Prostate gland (tissue), 2 donors: ENCODE data around the gene CHCHD6.

Experiments used
- POLR2A ChIP-seq: fragments of 450-650 bp; IDR thresholded peaks from one replicate; pipeline ENCODE4 v1.6.1; 2016; ENCODE audit warnings: antibody characterized with exemption, mild to moderate bottlenecking
- TF ChIP-seq, protein P1 (sequence below), 4 experiments: fragments of 200-600 bp in 2 of 4; fragments of 450-650 bp in 2 of 4; sonication (generic) in 2 of 4; IDR thresholded peaks; 1 replicate in 3 of 4; 2 replicates in 1 of 4; pipeline ENCODE4 v1.5.1; 2016 to 2019; ENCODE audit warnings: antibody characterized with exemption in 4 of 4, mild to moderate bottlenecking in 2 of 4, moderate library complexity in 2 of 4

DNA sequence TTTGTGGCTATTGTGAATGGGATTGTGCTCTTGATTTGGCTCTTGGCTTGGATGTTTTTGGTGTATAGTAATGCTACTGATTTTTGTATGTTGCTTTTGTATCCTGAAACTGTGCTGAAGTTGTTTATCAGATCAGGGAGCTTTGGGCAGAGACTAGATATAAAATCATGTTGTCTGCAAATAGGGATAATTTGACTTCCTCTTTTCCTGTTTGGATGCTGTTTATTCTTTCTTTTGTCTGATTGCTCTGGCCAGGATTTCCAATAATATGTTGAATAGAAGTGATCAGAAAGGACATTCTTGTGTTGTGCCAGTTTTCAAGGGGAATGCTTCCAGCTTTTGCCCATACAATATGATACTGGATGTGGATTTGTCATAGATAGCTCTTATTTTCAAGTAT, 66.1 kb downstream of the CHCHD6 start:
- TF ChIP-seq, protein P1, sequence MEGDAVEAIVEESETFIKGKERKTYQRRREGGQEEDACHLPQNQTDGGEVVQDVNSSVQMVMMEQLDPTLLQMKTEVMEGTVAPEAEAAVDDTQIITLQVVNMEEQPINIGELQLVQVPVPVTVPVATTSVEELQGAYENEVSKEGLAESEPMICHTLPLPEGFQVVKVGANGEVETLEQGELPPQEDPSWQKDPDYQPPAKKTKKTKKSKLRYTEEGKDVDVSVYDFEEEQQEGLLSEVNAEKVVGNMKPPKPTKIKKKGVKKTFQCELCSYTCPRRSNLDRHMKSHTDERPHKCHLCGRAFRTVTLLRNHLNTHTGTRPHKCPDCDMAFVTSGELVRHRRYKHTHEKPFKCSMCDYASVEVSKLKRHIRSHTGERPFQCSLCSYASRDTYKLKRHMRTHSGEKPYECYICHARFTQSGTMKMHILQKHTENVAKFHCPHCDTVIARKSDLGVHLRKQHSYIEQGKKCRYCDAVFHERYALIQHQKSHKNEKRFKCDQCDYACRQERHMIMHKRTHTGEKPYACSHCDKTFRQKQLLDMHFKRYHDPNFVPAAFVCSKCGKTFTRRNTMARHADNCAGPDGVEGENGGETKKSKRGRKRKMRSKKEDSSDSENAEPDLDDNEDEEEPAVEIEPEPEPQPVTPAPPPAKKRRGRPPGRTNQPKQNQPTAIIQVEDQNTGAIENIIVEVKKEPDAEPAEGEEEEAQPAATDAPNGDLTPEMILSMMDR (IDR thresholded peaks at IDR 0.05): no peak
- no peak for TF ChIP-seq POLR2A
